22Rv1 (cell line): ENCODE measurements around the gene OPALIN.

Source experiments
- CTCF ChIP-seq: fragments of 450-650 bp; IDR thresholded peaks from 2 replicates; pipeline ENCODE4 v1.5.1; 2017; ENCODE audit warnings: mild to moderate bottlenecking
- ZFX ChIP-seq: fragments of 450-650 bp; IDR thresholded peaks from 2 replicates; pipeline ENCODE4 v1.6.1; 2017; ENCODE audit warnings: antibody characterized with exemption, borderline replicate concordance

- TF ChIP-seq CTCF (peak; percentile 90), ZFX (no peak)
Observed at GRCh38 chr10:96370584-96371157, 11.9 kb upstream of the OPALIN start.
